ENCODE results near the gene CCDC170.

Gene CCDC170

GRCh38 chr6:151534576-151534975, 40.8 kb downstream of the CCDC170 start:
- no peak overlapping the region for H2AFZ ChIP-seq
- no peak overlapping the region for H3K4me2 ChIP-seq (ENCODE audit: low read length)
- no peaks in the 10 kb centered on the region for H3K4me1 ChIP-seq
- no peaks in the 10 kb centered on the region for H3K27me3 ChIP-seq (ENCODE audit: control insufficient read depth, insufficient read depth, low read length)
- TF ChIP-seq, protein P1, sequence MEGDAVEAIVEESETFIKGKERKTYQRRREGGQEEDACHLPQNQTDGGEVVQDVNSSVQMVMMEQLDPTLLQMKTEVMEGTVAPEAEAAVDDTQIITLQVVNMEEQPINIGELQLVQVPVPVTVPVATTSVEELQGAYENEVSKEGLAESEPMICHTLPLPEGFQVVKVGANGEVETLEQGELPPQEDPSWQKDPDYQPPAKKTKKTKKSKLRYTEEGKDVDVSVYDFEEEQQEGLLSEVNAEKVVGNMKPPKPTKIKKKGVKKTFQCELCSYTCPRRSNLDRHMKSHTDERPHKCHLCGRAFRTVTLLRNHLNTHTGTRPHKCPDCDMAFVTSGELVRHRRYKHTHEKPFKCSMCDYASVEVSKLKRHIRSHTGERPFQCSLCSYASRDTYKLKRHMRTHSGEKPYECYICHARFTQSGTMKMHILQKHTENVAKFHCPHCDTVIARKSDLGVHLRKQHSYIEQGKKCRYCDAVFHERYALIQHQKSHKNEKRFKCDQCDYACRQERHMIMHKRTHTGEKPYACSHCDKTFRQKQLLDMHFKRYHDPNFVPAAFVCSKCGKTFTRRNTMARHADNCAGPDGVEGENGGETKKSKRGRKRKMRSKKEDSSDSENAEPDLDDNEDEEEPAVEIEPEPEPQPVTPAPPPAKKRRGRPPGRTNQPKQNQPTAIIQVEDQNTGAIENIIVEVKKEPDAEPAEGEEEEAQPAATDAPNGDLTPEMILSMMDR (IDR thresholded peaks at IDR 0.05) = no peak
- H3K4me3 ChIP-seq (ENCODE audit: low read depth, low read length) = no peak overlapping the region
- no peaks in the 10 kb centered on the region for H3K9me3 ChIP-seq (ENCODE audit: control insufficient read depth, low read length)
- no peaks in the 10 kb centered on the region for H3K36me3 ChIP-seq (ENCODE audit: control insufficient read depth, insufficient read depth, low read length)
- H3K9ac ChIP-seq = no peak overlapping the region
- no peaks in the 10 kb centered on the region for H3K79me2 ChIP-seq
- H3K27ac ChIP-seq = no peak overlapping the region

- Histone ChIP-seq H3K79me2 (no peaks in the 10 kb centered on the region), H3K9ac (no peak overlapping the region), H3K4me1 (no peaks in the 10 kb centered on the region), H3K36me3 (ENCODE audit: control insufficient read depth, insufficient read depth, low read length) (no peaks in the 10 kb centered on the region), H2AFZ (no peak overlapping the region), H3K9me3 (ENCODE audit: control insufficient read depth, low read length) (no peaks in the 10 kb centered on the region), H3K27ac (no peak overlapping the region), H3K4me3 (ENCODE audit: low read depth, low read length) (no peak overlapping the region), H3K4me2 (ENCODE audit: low read length) (no peak overlapping the region), H3K27me3 (ENCODE audit: control insufficient read depth, insufficient read depth, low read length) (no peaks in the 10 kb centered on the region)
- TF ChIP-seq, protein P1 (IDR thresholded peaks at IDR 0.05) = no peak
Measured at GRCh38 chr6:151535476-151536187, 41.8 kb downstream of the CCDC170 start.

DNA sequence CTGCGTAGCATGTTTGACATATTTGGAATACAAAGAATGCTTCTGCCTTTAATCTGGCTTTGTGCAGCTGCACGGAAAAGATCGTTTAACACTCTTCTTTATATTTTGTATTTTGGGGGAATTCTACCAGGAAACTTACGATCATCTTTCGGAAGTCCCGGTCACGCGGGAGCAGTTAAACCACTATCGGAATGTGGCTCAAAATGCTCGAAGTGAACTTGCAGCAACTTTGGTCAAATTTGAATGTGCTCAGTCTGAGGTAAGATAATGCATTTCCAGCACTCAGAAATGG, 42.3 kb downstream of the CCDC170 start:
- Histone ChIP-seq H2AFZ (no peak overlapping the region), H3K9me3 (ENCODE audit: control insufficient read depth, low read length) (no peaks in the 10 kb centered on the region), H3K4me3 (ENCODE audit: low read depth, low read length) (no peak overlapping the region), H3K27ac (no peak overlapping the region), H3K36me3 (ENCODE audit: control insufficient read depth, insufficient read depth, low read length) (no peaks in the 10 kb centered on the region), H3K4me2 (ENCODE audit: low read length) (no peak overlapping the region), H3K4me1 (no peaks in the 10 kb centered on the region), H3K9ac (no peak overlapping the region), H3K27me3 (ENCODE audit: control insufficient read depth, insufficient read depth, low read length) (no peaks in the 10 kb centered on the region), H3K79me2 (no peaks in the 10 kb centered on the region)
- TF ChIP-seq, protein P1 (IDR thresholded peaks at IDR 0.05) = no peak

DNA sequence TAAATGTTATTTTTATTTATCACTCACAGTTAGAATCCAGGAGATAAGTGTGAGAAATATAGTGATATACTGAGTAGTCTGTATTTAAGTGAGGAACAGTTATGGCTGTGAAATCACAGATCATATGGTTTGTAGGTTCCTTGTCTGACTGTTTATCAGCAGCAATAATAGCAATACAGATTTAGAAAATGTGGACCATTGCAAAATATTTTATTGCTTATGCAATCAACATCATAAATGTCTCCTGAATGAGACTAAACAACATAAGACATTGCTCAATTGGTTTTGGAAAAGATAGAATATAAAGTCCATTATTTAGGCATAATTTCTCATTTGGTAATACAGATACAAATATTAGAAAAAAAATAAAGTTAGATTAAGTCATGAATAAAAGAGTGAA, 43.7 kb downstream of the CCDC170 start:
- no peak overlapping the region for H2AFZ ChIP-seq
- no peaks in the 10 kb centered on the region for H3K27me3 ChIP-seq (ENCODE audit: control insufficient read depth, insufficient read depth, low read length)
- TF ChIP-seq, protein P1 (IDR thresholded peaks at IDR 0.05) = no peak
- no peak overlapping the region for H3K4me2 ChIP-seq (ENCODE audit: low read length)
- no peaks in the 10 kb centered on the region for H3K79me2 ChIP-seq
- no peak overlapping the region for H3K27ac ChIP-seq
- no peaks in the 10 kb centered on the region for H3K36me3 ChIP-seq (ENCODE audit: control insufficient read depth, insufficient read depth, low read length)
- H3K4me3 ChIP-seq (ENCODE audit: low read depth, low read length) = no peak overlapping the region
- H3K9ac ChIP-seq = no peak overlapping the region
- no peaks in the 10 kb centered on the region for H3K4me1 ChIP-seq
- H3K9me3 ChIP-seq (ENCODE audit: control insufficient read depth, low read length) = no peaks in the 10 kb centered on the region
